H9 (cell line): ENCODE results near the gene HSD11B1. TPM values are rescaled to one million over a fixed set of nuclear protein-coding genes. Genes with fewer than 3 reads are reported as not detected.

Source experiments
- DNase-seq: peaks from one replicate; pipeline ENCODE4 v3.0.0-alpha.2; 2017
- H2AFZ ChIP-seq: one replicate; pipeline ENCODE4 v1.6.1; 2013; ENCODE audit warnings: mild to moderate bottlenecking, low read length, control low read depth, moderate library complexity
- H2AK5ac ChIP-seq: 2 replicates; pipeline ENCODE4 v1.6.1; 2013; ENCODE audit warnings: low read length, control low read depth, mixed read lengths; ENCODE audit not compliant: insufficient read length
- H2BK120ac ChIP-seq: one replicate; pipeline ENCODE4 v1.6.1; 2013; ENCODE audit warnings: low read depth, mild to moderate bottlenecking, low read length, control low read depth, inconsistent platforms; ENCODE audit not compliant: poor library complexity, severe bottlenecking
- H2BK12ac ChIP-seq: 2 replicates; pipeline ENCODE4 v1.6.1; 2013; ENCODE audit warnings: low read length, control low read depth, mixed read lengths, low read depth; ENCODE audit not compliant: insufficient read length
- H2BK15ac ChIP-seq: 2 replicates; pipeline ENCODE4 v1.6.1; 2013; ENCODE audit warnings: low read depth, low read length, control low read depth
- H2BK20ac ChIP-seq: one replicate; pipeline ENCODE4 v1.6.1; 2013; ENCODE audit warnings: low read depth, mild to moderate bottlenecking, low read length, control low read depth, inconsistent platforms; ENCODE audit not compliant: poor library complexity, severe bottlenecking
- H2BK5ac ChIP-seq: 2 replicates; pipeline ENCODE4 v1.6.1; 2013; ENCODE audit warnings: low read length, control low read depth, mixed read lengths; ENCODE audit not compliant: insufficient read length
- H3K14ac ChIP-seq: 2 replicates; pipeline ENCODE4 v1.6.1; 2013; ENCODE audit warnings: low read length, control low read depth; ENCODE audit not compliant: insufficient read depth
- H3K18ac ChIP-seq: 2 replicates; pipeline ENCODE4 v1.6.1; 2013; ENCODE audit warnings: low read depth, mild to moderate bottlenecking, mixed read lengths, low read length, control low read depth; ENCODE audit not compliant: insufficient read length
- H3K23ac ChIP-seq: 2 replicates; pipeline ENCODE4 v1.6.1; 2013; ENCODE audit warnings: low read length, control low read depth, mixed read lengths, low read depth; ENCODE audit not compliant: insufficient read length
- H3K23me2 ChIP-seq: 2 replicates; pipeline ENCODE4 v1.6.1; 2013; ENCODE audit warnings: low read depth, mild to moderate bottlenecking, mixed read lengths, low read length, control low read depth; ENCODE audit not compliant: insufficient read length, poor library complexity, severe bottlenecking
- H3K27ac ChIP-seq: 2 replicates; pipeline ENCODE4 v1.5.1; 2013; ENCODE audit warnings: low read length, control low read depth, mixed read lengths, low read depth; ENCODE audit not compliant: insufficient read length
- H3K27me3 ChIP-seq: 2 replicates; pipeline ENCODE4 v1.6.1; 2013; ENCODE audit warnings: low read length, control low read depth, inconsistent platforms; ENCODE audit not compliant: insufficient read depth
- H3K4ac ChIP-seq: 2 replicates; pipeline ENCODE4 v1.6.1; 2013; ENCODE audit warnings: low read depth, mild to moderate bottlenecking, control low read depth, inconsistent platforms, low read length, moderate library complexity
- H3K4me1 ChIP-seq: 2 replicates; pipeline ENCODE4 v1.6.1; 2013; ENCODE audit warnings: low read length, control low read depth, inconsistent platforms; ENCODE audit not compliant: insufficient read depth
- H3K4me2 ChIP-seq: 2 replicates; pipeline ENCODE4 v1.6.1; 2013; ENCODE audit warnings: low read length, control low read depth, mixed read lengths; ENCODE audit not compliant: insufficient read length, insufficient read depth
- H3K56ac ChIP-seq: 2 replicates; pipeline ENCODE4 v1.6.1; 2013; ENCODE audit warnings: low read depth, mild to moderate bottlenecking, mixed read lengths, low read length, control low read depth; ENCODE audit not compliant: insufficient read length
- H3K79me1 ChIP-seq: 2 replicates; pipeline ENCODE4 v1.6.1; 2013; ENCODE audit warnings: low read depth, mild to moderate bottlenecking, moderate library complexity, low read length, control low read depth, inconsistent platforms; ENCODE audit not compliant: insufficient read depth, poor library complexity, severe bottlenecking
- H3K79me2 ChIP-seq: 2 replicates; pipeline ENCODE4 v1.6.1; 2013; ENCODE audit warnings: low read length, control low read depth, inconsistent platforms; ENCODE audit not compliant: insufficient read depth
- H3K9ac ChIP-seq: 2 replicates; pipeline ENCODE4 v1.6.1; 2013; ENCODE audit warnings: low read length, control low read depth, mixed read lengths; ENCODE audit not compliant: insufficient read length; ENCODE audit errors: extremely low read depth
- H3K9me3 ChIP-seq: one replicate; pipeline ENCODE4 v1.6.1; 2013; ENCODE audit warnings: low read depth, low read length, inconsistent platforms; ENCODE audit not compliant: control insufficient read depth
- H3T11ph ChIP-seq: one replicate; pipeline ENCODE4 v1.6.1; 2013; ENCODE audit warnings: mild to moderate bottlenecking, low read length, control low read depth, inconsistent platforms
- H4K20me1 ChIP-seq: one replicate; pipeline ENCODE4 v1.6.1; 2013; ENCODE audit not compliant: control insufficient read depth, insufficient read length, insufficient read depth
- H4K5ac ChIP-seq: 2 replicates; pipeline ENCODE4 v1.6.1; 2013; ENCODE audit warnings: low read depth, mild to moderate bottlenecking, mixed read lengths, low read length, control low read depth; ENCODE audit not compliant: insufficient read length
- H4K8ac ChIP-seq: replicated peaks from 2 replicates; pipeline ENCODE4 v1.6.1; 2013; ENCODE audit warnings: low read length, control low read depth, mixed read lengths, low read depth; ENCODE audit not compliant: insufficient read length
- H4K91ac ChIP-seq: 2 replicates; pipeline ENCODE4 v1.6.1; 2013; ENCODE audit warnings: low read depth, mild to moderate bottlenecking, moderate library complexity, mixed read lengths, low read length, control low read depth; ENCODE audit not compliant: insufficient read length
- H3K27ac Mint-ChIP-seq, 3 experiments: 2 replicates in 2 of 3; 3 replicates in 1 of 3; pipeline ENCODE4 v1.8.0; 2020 to 2021; ENCODE audit warnings: mixed read lengths in 3 of 3, mild to moderate bottlenecking in 1 of 3, moderate library complexity in 1 of 3
- H3K27me3 Mint-ChIP-seq: 2 replicates; pipeline ENCODE4 v1.8.0; 2021; ENCODE audit warnings: low read depth, mild to moderate bottlenecking, moderate library complexity, mixed read lengths
- H3K36me3 Mint-ChIP-seq, 3 experiments: 2 replicates in 2 of 3; 3 replicates in 1 of 3; pipeline ENCODE4 v1.8.0; 2020 to 2021; ENCODE audit warnings: low read depth in 3 of 3, mixed read lengths in 3 of 3; ENCODE audit not compliant: insufficient read depth in 1 of 3
- H3K4me1 Mint-ChIP-seq, 2 experiments: 2 replicates each; pipeline ENCODE4 v1.8.0; 2020; ENCODE audit warnings: mixed read lengths in 2 of 2
- H3K4me3 Mint-ChIP-seq, 2 experiments: 2 replicates in 1 of 2; 3 replicates in 1 of 2; pipeline ENCODE4 v1.8.0; 2020 to 2021; ENCODE audit warnings: mild to moderate bottlenecking in 2 of 2, mixed read lengths in 2 of 2, moderate library complexity in 1 of 2
- H3K9me3 Mint-ChIP-seq, 2 experiments: 2 replicates in 1 of 2; 3 replicates in 1 of 2; pipeline ENCODE4 v1.8.0; 2020; ENCODE audit warnings: mild to moderate bottlenecking in 2 of 2, mixed read lengths in 2 of 2, moderate library complexity in 1 of 2
- WGBS: extraction: QIAGEN DNeasy Blood & Tissue Kit; methylation state at CpG from one replicate; pipeline ENCODE4 v1.1.7; 2013; ENCODE audit warnings: missing lambda C conversion rate, low lambda C conversion rate, mixed read lengths; ENCODE audit not compliant: insufficient read length; ENCODE audit errors: extremely low coverage; 5-methylcytosine and 5-hydroxymethylcytosine counted together
- total RNA-seq: library from RNA; stranded (reverse); gene quantifications from 2 replicates; pipeline ENCODE4 v1.2.1, GENCODE V29; 2021
- TF ChIP-seq, protein P1 (sequence below): fragments of 200-600 bp; sonication (generic); conservative IDR thresholded peaks from 3 replicates; pipeline ENCODE4 v1.8.0; 2021; ENCODE audit warnings: antibody characterized with exemption, mild to moderate bottlenecking

HSD11B1 gene
- total RNA-seq, 1 experiment from 2014 or later: not detected

DNA sequence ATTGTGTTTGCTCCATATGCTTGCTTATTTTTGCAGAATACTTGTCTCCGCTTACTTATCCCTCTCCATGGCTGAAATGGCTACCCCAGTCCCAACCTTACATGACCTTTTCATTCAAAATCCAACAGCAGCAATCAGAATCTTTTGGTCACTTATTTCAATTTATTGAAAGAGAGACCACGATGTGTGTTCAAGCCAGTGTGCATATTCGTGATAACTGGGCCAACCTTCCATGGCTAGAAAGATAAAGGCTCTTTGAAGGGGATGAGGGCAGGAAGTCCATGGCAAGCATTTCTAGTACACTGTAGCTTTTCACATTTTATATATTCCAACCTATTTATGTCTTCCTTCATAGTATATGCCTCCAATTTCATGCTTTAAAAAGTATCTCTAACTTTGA is 23.1 kb downstream of the HSD11B1 start:
- Histone ChIP-seq H3K79me1 (no peaks in the 10 kb centered on the region), H3K27me3 (no peaks in the 10 kb centered on the region), H3K14ac (no peak overlapping the region), H2AFZ (no peak overlapping the region), H3K56ac (no peak overlapping the region), H3K27ac (no peak overlapping the region), H3K9ac (no peak overlapping the region), H2AK5ac (no peak overlapping the region), H2BK12ac (no peak overlapping the region), H4K91ac (no peak overlapping the region), H4K8ac (no peak overlapping the region), H3K4me1 (no peaks in the 10 kb centered on the region), H3K4me2 (no peak overlapping the region), H3K23ac (no peak overlapping the region), H3K9me3 (no peaks in the 10 kb centered on the region), H2BK20ac (no peak overlapping the region), H2BK5ac (no peak overlapping the region), H3K4ac (no peak overlapping the region), H3K79me2 (no peaks in the 10 kb centered on the region), H3K23me2 (no peaks in the 10 kb centered on the region), H4K5ac (no peak overlapping the region), H4K20me1 (no peaks in the 10 kb centered on the region), H2BK15ac (no peak overlapping the region), H3K18ac (no peak overlapping the region), H2BK120ac (no peak overlapping the region), H3T11ph (no peak overlapping the region)
- H3K4me1 Mint-ChIP-seq: no peaks in the 10 kb centered on the region
- DNase-seq: no peak
- no peaks in the 10 kb centered on the region for H3K36me3 Mint-ChIP-seq
- TF ChIP-seq, protein P1, sequence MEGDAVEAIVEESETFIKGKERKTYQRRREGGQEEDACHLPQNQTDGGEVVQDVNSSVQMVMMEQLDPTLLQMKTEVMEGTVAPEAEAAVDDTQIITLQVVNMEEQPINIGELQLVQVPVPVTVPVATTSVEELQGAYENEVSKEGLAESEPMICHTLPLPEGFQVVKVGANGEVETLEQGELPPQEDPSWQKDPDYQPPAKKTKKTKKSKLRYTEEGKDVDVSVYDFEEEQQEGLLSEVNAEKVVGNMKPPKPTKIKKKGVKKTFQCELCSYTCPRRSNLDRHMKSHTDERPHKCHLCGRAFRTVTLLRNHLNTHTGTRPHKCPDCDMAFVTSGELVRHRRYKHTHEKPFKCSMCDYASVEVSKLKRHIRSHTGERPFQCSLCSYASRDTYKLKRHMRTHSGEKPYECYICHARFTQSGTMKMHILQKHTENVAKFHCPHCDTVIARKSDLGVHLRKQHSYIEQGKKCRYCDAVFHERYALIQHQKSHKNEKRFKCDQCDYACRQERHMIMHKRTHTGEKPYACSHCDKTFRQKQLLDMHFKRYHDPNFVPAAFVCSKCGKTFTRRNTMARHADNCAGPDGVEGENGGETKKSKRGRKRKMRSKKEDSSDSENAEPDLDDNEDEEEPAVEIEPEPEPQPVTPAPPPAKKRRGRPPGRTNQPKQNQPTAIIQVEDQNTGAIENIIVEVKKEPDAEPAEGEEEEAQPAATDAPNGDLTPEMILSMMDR: no peak
- WGBS: no CpG with 5 or more reads among the region's 3 CpGs
- no peak overlapping the region for H3K4me3 Mint-ChIP-seq
- no peaks in the 10 kb centered on the region for H3K9me3 Mint-ChIP-seq
- H3K27me3 Mint-ChIP-seq: peaks cover 21% of the 10 kb centered on the region
- H3K27ac Mint-ChIP-seq: no peak overlapping the region
